HCT116 (cell line): ENCODE measurements around the gene RUNX2.
A peak's percentile ranks its signal among the peaks of the same experiment; 100 is the strongest.

Experiments used
- POLR2A ChIP-seq: IDR thresholded peaks from 2 replicates; pipeline ENCODE4 v1.7.0; 2011; ENCODE audit warnings: borderline replicate concordance; ENCODE audit not compliant: insufficient read depth, insufficient read length; ENCODE audit errors: extremely low read depth
- POLR2AphosphoS5 ChIP-seq: IDR thresholded peaks from 2 replicates; pipeline ENCODE4 v1.6.1; 2011; ENCODE audit warnings: mild to moderate bottlenecking, low read depth, low read length, moderate library complexity
- RAD21 ChIP-seq: IDR thresholded peaks from 2 replicates; pipeline ENCODE4 v1.6.1; 2012; ENCODE audit warnings: low read depth, mild to moderate bottlenecking

GRCh38 chr6:45445749-45446549 lies 117.8 kb downstream of the RUNX2 start:
- TF ChIP-seq POLR2AphosphoS5 (peak; percentile 82), POLR2A (no peak), RAD21 (peak; percentile 34)
